Right atrium auricular region (tissue), 2 donors: ENCODE results near the gene WDR26. TPM values are rescaled to one million over a fixed set of nuclear protein-coding genes. Genes with fewer than 3 reads are reported as not detected.
A peak's percentile ranks its signal among the peaks of the same experiment; 100 is the strongest.

Source experiments
- DNase-seq: peaks from one replicate; pipeline ENCODE4 v3.0.0-alpha.2; 2019; ENCODE audit warnings: low spot score
- H3K27ac ChIP-seq, 2 donors: fragments of 200-600 bp; sonication (generic); 1 replicate in 1 of 2; 2 replicates in 1 of 2; pipeline ENCODE4 v1.5.1; 2016 to 2019
- H3K27me3 ChIP-seq, 2 donors: fragments of 200-600 bp; sonication (generic); one replicate each; pipeline versions ENCODE4 v1.5.1 to v1.6.0; 2017 to 2019
- H3K36me3 ChIP-seq: fragments of 200-600 bp; sonication (generic); one replicate; pipeline ENCODE4 v1.5.1; 2016
- H3K4me1 ChIP-seq, 2 donors: fragments of 200-600 bp; sonication (generic); one replicate each; pipeline versions ENCODE4 v1.5.1 to v1.6.0; 2017 to 2019
- H3K4me3 ChIP-seq, 2 donors: fragments of 200-600 bp; sonication (generic); 1 replicate in 1 of 2; 2 replicates in 1 of 2; pipeline ENCODE4 v1.5.1; 2017 to 2019; ENCODE audit warnings: mild to moderate bottlenecking in 1 of 2, moderate library complexity in 1 of 2
- H3K9me3 ChIP-seq, 2 donors: fragments of 200-600 bp; sonication (generic); one replicate each; pipeline ENCODE4 v1.5.1; 2019
- CTCF ChIP-seq, 2 donors: fragments of 200-600 bp; sonication (generic); IDR thresholded peaks; one replicate each; pipeline ENCODE4 v1.5.1; 2019; ENCODE audit warnings: antibody characterized with exemption in 2 of 2
- total RNA-seq, 2 donors: library from RNA; depleted of rRNA; stranded (reverse); fragments of >200 nt; gene quantifications; one replicate each; pipeline ENCODE4 v1.1.0, GENCODE V29; 2016

The WDR26 gene
- total RNA-seq, 2 donors from 2014 or later: 44.6 to 54.5 TPM

- Histone ChIP-seq H3K4me1 (peaks cover 0 to 50% of the 10 kb centered on the region in 2 donors), H3K4me3 (peak overlapping the region; percentile 91 to 92), H3K27ac (peak overlapping the region; percentile 98 to 99), H3K27me3 (no peaks in the 10 kb centered on the region), H3K36me3 (peaks cover 4% of the 10 kb centered on the region), H3K9me3 (no peaks in the 10 kb centered on the region)
- TF ChIP-seq CTCF (IDR thresholded peaks at IDR 0.05): no peak
- no peak for DNase-seq
Measured at GRCh38 chr1:224433041-224433691, 1.4 kb downstream of the WDR26 start.

GRCh38 chr1:224432672-224433040, 1.9 kb downstream of the WDR26 start:
- Histone ChIP-seq H3K36me3 (peaks cover 4% of the 10 kb centered on the region), H3K27me3 (no peaks in the 10 kb centered on the region), H3K4me3 (peak overlapping the region; percentile 91 to 92), H3K27ac (peak overlapping the region; percentile 98 to 99), H3K9me3 (no peaks in the 10 kb centered on the region), H3K4me1 (peaks cover 0 to 50% of the 10 kb centered on the region in 2 donors)
- no peak for DNase-seq
- no peak for TF ChIP-seq CTCF (IDR thresholded peaks at IDR 0.05)

- peak overlapping the region; percentile 98 to 99 for H3K27ac ChIP-seq
Measured at GRCh38 chr1:224432146-224432545, 2.5 kb downstream of the WDR26 start.

GRCh38 chr1:224431726-224432125, 2.9 kb downstream of the WDR26 start:
- Histone ChIP-seq H3K9me3 (no peaks in the 10 kb centered on the region), H3K4me3 (peak overlapping the region in 1 of 2 donors; percentile 91), H3K27me3 (no peaks in the 10 kb centered on the region), H3K36me3 (peaks cover 4% of the 10 kb centered on the region), H3K4me1 (peaks cover 0 to 56% of the 10 kb centered on the region in 2 donors), H3K27ac (peak overlapping the region; percentile 98 to 99)
- TF ChIP-seq CTCF (IDR thresholded peaks at IDR 0.05): no peak
- DNase-seq: no peak

More at GRCh38 chr1:224432146-224432545, 2.5 kb downstream of the WDR26 start:
- no peak for DNase-seq
- Histone ChIP-seq H3K4me3 (peak overlapping the region; percentile 91 to 92), H3K9me3 (no peaks in the 10 kb centered on the region), H3K4me1 (peaks cover 0 to 55% of the 10 kb centered on the region in 2 donors), H3K36me3 (peaks cover 4% of the 10 kb centered on the region), H3K27me3 (no peaks in the 10 kb centered on the region)
- TF ChIP-seq CTCF (IDR thresholded peaks at IDR 0.05): no peak

- Histone ChIP-seq H3K27ac (peak overlapping the region; percentile 59 to 98), H3K36me3 (peaks cover 4% of the 10 kb centered on the region), H3K4me3 (peak overlapping the region in 1 of 2 donors; percentile 0), H3K9me3 (no peaks in the 10 kb centered on the region), H3K4me1 (peaks cover 0 to 50% of the 10 kb centered on the region in 2 donors), H3K27me3 (no peaks in the 10 kb centered on the region)
- no peak for DNase-seq
- TF ChIP-seq CTCF (IDR thresholded peaks at IDR 0.05): no peak
Measured at GRCh38 chr1:224430511-224431113, 4.0 kb downstream of the WDR26 start.
